MCF 10A (cell line): ENCODE measurements around the gene RIMS3. TPM values are rescaled to one million over a fixed set of nuclear protein-coding genes. Genes with fewer than 3 reads are reported as not detected.

Source experiments
- BruUV-seq: library from RNA; stranded (reverse); fragments of 400-500 nt; replicated peaks from 2 replicates; lab custom pipeline; 2021; lab: Mats Ljungman, UMichigan
- CTCF ChIA-PET: fragments of 300-600 bp; sonication (Branson Sonifier 250); formaldehyde crosslinking; extraction: SDS; loops from one replicate; lab custom pipeline; 2021; ENCODE audit warnings: antibody characterized with exemption, inconsistent platforms; lab: Yijun Ruan, JAX
- POLR2A ChIA-PET: fragments of 300-600, 350-650 bp; sonication (Branson Sonifier 250); formaldehyde crosslinking; extraction: SDS; loops from one replicate; lab custom pipeline; 2020; ENCODE audit warnings: antibody characterized with exemption, inconsistent platforms; lab: Yijun Ruan, JAX
- DNase-seq: peaks from one replicate; pipeline ENCODE4 v3.0.0-alpha.2; 2018; ENCODE audit not compliant: unreplicated experiment
- H3K27ac Mint-ChIP-seq: one replicate; pipeline ENCODE4 v1.8.0; 2022; ENCODE audit warnings: mild to moderate bottlenecking, low read depth, mixed read lengths; ENCODE audit not compliant: unreplicated experiment
- H3K27me3 Mint-ChIP-seq: one replicate; pipeline ENCODE4 v1.8.0; 2022; ENCODE audit warnings: mixed read lengths; ENCODE audit not compliant: insufficient read depth, unreplicated experiment
- H3K36me3 Mint-ChIP-seq: one replicate; pipeline ENCODE4 v1.8.0; 2022; ENCODE audit warnings: mild to moderate bottlenecking, moderate library complexity, mixed read lengths; ENCODE audit not compliant: insufficient read depth, unreplicated experiment
- H3K4me1 Mint-ChIP-seq: one replicate; pipeline ENCODE4 v1.8.0; 2022; ENCODE audit warnings: mixed read lengths; ENCODE audit not compliant: insufficient read depth, unreplicated experiment
- H3K4me3 Mint-ChIP-seq: one replicate; pipeline ENCODE4 v1.8.0; 2022; ENCODE audit warnings: mild to moderate bottlenecking, moderate library complexity, mixed read lengths; ENCODE audit not compliant: unreplicated experiment
- H3K9me3 Mint-ChIP-seq: one replicate; pipeline ENCODE4 v1.8.0; 2022; ENCODE audit warnings: mixed read lengths; ENCODE audit not compliant: unreplicated experiment
- intact Hi-C: fragments of 100-400 bp; cut with micrococcal nuclease; formaldehyde crosslinking; loops from 2 replicates; pipeline ENCODE4 v1.14.1; 2022
- total RNA-seq: library from RNA; stranded (reverse); gene quantifications from 2 replicates; pipeline ENCODE4 v1.2.3, GENCODE V29; 2022
- TF ChIP-seq, protein P1 (sequence below): fragments of 200-600 bp; IDR thresholded peaks from one replicate; pipeline ENCODE4 v1.8.0; 2022; ENCODE audit warnings: antibody characterized with exemption, mild to moderate bottlenecking; ENCODE audit not compliant: unreplicated experiment

RIMS3 gene
- total RNA-seq, 1 experiment from 2014 or later: 0.58 TPM

DNA sequence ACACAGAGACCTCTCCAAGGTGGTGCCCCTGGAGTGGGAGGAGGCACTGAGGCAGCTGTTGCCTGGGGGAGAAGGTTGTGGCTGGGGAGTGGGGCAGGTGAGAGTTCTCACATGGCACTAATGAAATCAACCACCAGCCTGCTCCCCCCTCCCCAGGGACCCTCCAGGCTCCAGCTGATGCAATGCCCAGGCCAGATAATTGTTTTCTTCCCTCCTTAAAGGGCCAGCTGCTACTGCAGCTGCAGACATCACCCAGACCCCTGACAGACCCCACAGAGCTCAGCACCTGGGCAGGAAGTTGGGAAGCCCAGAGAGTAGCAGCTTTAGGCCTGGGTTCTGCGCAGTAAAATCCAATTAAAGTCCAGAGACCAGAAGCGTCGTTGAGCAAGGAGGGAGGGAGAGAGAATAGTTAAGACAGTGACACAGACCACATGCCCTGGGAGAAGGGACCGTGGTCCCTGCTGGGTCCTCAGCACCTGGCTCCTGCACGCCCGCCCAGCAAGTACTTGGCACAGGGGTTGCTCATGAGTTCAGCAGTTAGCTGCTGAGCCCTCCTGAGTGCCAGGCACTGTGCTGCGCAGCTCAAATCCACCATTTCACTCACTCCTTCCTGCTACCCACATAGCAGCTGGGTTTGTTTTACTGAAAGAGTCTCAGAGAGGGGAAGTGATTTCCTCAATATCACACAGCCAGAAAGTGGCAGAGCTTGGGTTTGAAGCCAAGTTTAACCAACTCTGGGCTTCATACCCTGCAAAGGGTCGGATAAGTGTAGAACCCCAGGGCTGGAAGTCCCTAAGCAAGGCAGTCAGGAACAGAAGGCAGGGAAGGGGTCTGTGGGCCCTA lies 1.9 kb downstream of the RIMS3 start:
- H3K9me3 Mint-ChIP-seq: no peaks in the 10 kb centered on the region
- H3K27ac Mint-ChIP-seq: peak overlapping the region; percentile 20
- ChIA-PET POLR2A (interaction anchor here (0.6 to 2.6 kb wide), 4 partner anchors 17 to 55 kb away, joined by 3 to 12 read pairs (median 4); partner anchors contain the start of gene NFYC), CTCF (interaction anchor here (0.6 to 1.4 kb wide), 5 partner anchors 11 to 130 kb away, joined by 3 to 5 read pairs (median 3); partner anchors contain the start of gene NFYC)
- peaks cover 18% of the 10 kb centered on the region for H3K4me1 Mint-ChIP-seq
- intact Hi-C loops: loop anchor here (10.0 kb wide), 1 partner anchor 519 kb away; no protein-coding TSS in a partner anchor
- no peak overlapping the region for H3K4me3 Mint-ChIP-seq
- no peaks in the 10 kb centered on the region for H3K27me3 Mint-ChIP-seq
- no peak for DNase-seq
- no peaks in the 10 kb centered on the region for H3K36me3 Mint-ChIP-seq
- TF ChIP-seq, protein P1, sequence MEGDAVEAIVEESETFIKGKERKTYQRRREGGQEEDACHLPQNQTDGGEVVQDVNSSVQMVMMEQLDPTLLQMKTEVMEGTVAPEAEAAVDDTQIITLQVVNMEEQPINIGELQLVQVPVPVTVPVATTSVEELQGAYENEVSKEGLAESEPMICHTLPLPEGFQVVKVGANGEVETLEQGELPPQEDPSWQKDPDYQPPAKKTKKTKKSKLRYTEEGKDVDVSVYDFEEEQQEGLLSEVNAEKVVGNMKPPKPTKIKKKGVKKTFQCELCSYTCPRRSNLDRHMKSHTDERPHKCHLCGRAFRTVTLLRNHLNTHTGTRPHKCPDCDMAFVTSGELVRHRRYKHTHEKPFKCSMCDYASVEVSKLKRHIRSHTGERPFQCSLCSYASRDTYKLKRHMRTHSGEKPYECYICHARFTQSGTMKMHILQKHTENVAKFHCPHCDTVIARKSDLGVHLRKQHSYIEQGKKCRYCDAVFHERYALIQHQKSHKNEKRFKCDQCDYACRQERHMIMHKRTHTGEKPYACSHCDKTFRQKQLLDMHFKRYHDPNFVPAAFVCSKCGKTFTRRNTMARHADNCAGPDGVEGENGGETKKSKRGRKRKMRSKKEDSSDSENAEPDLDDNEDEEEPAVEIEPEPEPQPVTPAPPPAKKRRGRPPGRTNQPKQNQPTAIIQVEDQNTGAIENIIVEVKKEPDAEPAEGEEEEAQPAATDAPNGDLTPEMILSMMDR: no peak
- no TSS peak for BruUV-seq

DNA sequence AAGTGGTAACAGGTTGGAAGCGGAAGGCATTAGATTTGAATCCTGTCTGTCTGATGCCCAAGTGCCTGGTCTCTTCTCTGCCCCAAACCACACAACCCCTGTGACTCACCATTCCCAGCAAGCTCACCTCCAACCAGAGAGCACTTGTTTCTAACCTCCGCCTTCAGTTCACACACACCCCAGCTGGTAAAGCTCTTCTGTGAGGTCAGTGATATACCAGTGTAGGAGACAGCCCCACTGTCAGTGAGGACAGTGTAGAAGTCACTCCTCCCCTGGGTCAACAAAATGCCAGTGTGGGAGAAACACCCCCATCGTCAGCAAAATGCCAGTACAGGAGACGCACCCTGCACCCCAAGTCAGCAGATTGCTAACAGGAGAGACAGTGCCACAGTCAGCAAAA lies 2.6 kb downstream of the RIMS3 start:
- TF ChIP-seq, protein P1: no peak
- peak; percentile 68 for DNase-seq
- ChIA-PET POLR2A (interaction anchor here (1.8 to 2.6 kb wide), 2 partner anchors 28 to 47 kb away, joined by 6 to 12 read pairs; partner anchors contain the start of gene NFYC), CTCF (interaction anchor here (0.7 to 1.9 kb wide), 5 partner anchors 10 to 130 kb away, joined by 3 to 5 read pairs (median 3); no protein-coding TSS in a partner anchor)
- Mint-ChIP-seq H3K4me1 (peaks cover 18% of the 10 kb centered on the region), H3K4me3 (no peak overlapping the region), H3K27me3 (no peaks in the 10 kb centered on the region), H3K9me3 (no peaks in the 10 kb centered on the region), H3K36me3 (no peaks in the 10 kb centered on the region), H3K27ac (peak overlapping the region; percentile 20)
- no TSS peak for BruUV-seq
- intact Hi-C loops: loop anchor here (10.0 kb wide), 1 partner anchor 518 kb away; no protein-coding TSS in a partner anchor

DNA sequence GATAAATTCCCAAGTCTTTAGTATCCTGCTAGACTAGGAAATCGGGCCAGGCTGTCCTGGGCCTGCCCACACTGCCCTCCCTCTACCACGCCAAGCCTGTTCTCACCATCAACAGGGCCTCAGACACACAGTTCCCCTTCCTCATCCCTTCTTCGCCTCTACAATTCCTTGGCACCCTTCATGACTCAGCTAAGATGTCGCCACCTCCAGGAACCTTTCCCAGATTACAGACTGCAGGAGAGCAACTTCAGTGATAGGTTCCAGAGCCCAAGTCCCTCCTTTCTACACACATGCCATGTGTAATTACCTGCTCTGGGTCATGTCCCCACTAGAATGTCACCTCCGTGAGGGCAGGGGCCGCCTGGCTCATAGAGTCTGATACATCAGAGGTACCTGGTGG lies 3.3 kb downstream of the RIMS3 start:
- no TSS peak for BruUV-seq
- Mint-ChIP-seq H3K27ac (no peak overlapping the region), H3K9me3 (no peaks in the 10 kb centered on the region), H3K4me1 (peaks cover 18% of the 10 kb centered on the region), H3K27me3 (no peaks in the 10 kb centered on the region), H3K36me3 (no peaks in the 10 kb centered on the region), H3K4me3 (no peak overlapping the region)
- ChIA-PET CTCF (interaction anchor here (0.6 to 1.9 kb wide), 6 partner anchors 8 to 129 kb away, joined by 3 to 7 read pairs (median 4); no protein-coding TSS in a partner anchor), POLR2A (interaction anchor here (0.7 to 1.8 kb wide), 4 partner anchors 20 to 47 kb away, joined by 3 to 6 read pairs (median 4); partner anchors contain the start of gene NFYC)
- TF ChIP-seq, protein P1: no peak
- DNase-seq: peak; percentile 57
- intact Hi-C loops: loop anchor here (10.0 kb wide), 1 partner anchor 517 kb away; no protein-coding TSS in a partner anchor

DNA sequence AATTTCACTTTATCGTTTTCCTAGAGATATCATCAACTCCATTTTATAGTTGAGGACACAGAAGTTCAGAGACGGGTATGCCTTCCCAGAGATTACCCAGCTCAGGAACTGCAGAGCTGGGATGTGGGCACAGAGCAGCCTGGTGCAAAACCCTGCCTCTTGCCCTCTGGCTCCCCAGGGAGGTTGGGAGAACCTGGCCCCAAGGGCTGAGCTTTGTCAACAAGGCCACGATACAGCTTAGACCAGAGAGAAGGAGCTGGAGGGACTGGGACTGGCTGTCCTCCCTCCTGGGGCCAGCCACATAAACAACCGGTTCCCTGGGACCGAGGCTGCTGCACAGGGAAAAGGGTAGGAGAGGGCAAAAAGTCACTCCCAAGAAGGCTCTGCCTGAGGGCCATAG lies 3.8 kb downstream of the RIMS3 start:
- CTCF ChIA-PET: interaction anchor here (0.6 to 1.9 kb wide), 5 partner anchors 9 to 49 kb away, joined by 3 to 7 read pairs (median 4); no protein-coding TSS in a partner anchor

More for the DNA sequence above, 3.8 kb downstream of the RIMS3 start:
- H3K4me3 Mint-ChIP-seq: no peak overlapping the region
- no peaks in the 10 kb centered on the region for H3K9me3 Mint-ChIP-seq
- POLR2A ChIA-PET: interaction anchor here (0.7 to 1.0 kb wide), 3 partner anchors 19 to 45 kb away, joined by 3 to 5 read pairs (median 3); partner anchors contain the start of gene NFYC
- BruUV-seq: no TSS peak
- no peak overlapping the region for H3K27ac Mint-ChIP-seq
- TF ChIP-seq, protein P1: no peak
- H3K27me3 Mint-ChIP-seq: no peaks in the 10 kb centered on the region
- peaks cover 18% of the 10 kb centered on the region for H3K4me1 Mint-ChIP-seq
- intact Hi-C loops: loop anchor here (10.0 kb wide), 1 partner anchor 517 kb away; no protein-coding TSS in a partner anchor
- no peaks in the 10 kb centered on the region for H3K36me3 Mint-ChIP-seq
- DNase-seq: no peak
